Coronary artery (tissue), 2 donors: ENCODE measurements around the gene PFKFB2.

Experiments
- DNase-seq: peaks from one replicate; pipeline ENCODE4 v3.0.0-alpha.2; 2017; ENCODE audit warnings: low spot score
- H3K27ac ChIP-seq, 2 donors: fragments of 200-600 bp; sonication (generic); one replicate each; pipeline ENCODE4 v1.5.1; 2016 to 2019
- H3K4me3 ChIP-seq: fragments of 200-600 bp; sonication (generic); 2 replicates; pipeline ENCODE4 v1.5.1; 2016; ENCODE audit warnings: mild to moderate bottlenecking, moderate library complexity
- CTCF ChIP-seq: fragments of 200-600 bp; sonication (generic); IDR thresholded peaks from one replicate; pipeline ENCODE4 v1.5.1; 2019; ENCODE audit warnings: antibody characterized with exemption

The PFKFB2 gene

GRCh38 chr1:207102146-207102545 is 49.1 kb downstream of the PFKFB2 start:
- TF ChIP-seq CTCF: no peak
- Histone ChIP-seq H3K4me3 (no peak overlapping the region), H3K27ac (no peak overlapping the region)
- DNase-seq: no peak

GRCh38 chr1:207102659-207103058 is 49.6 kb downstream of the PFKFB2 start:
- no peak overlapping the region for H3K27ac ChIP-seq
- TF ChIP-seq CTCF: no peak
- no peak for DNase-seq
- H3K4me3 ChIP-seq: no peak overlapping the region

GRCh38 chr1:207103892-207104373 is 50.9 kb downstream of the PFKFB2 start, which contains the start of gene C4BPA:
Gene C4BPA (plus strand): TSS chr1:207104233. CDS start chr1:207113026, 8,793 bp downstream.
- Histone ChIP-seq H3K4me3 (no peak within 1 kb of the TSS), H3K27ac (no peak within 1 kb of the TSS)
- TF ChIP-seq CTCF: no peak
- DNase-seq: no peak

- DNase-seq: no peak
- TF ChIP-seq CTCF: no peak
- Histone ChIP-seq H3K27ac (no peak overlapping the region), H3K4me3 (no peak overlapping the region)
Observed at GRCh38 chr1:207109004-207109403, 55.9 kb downstream of the PFKFB2 start.

- no peak overlapping the region for H3K4me3 ChIP-seq
- no peak overlapping the region for H3K27ac ChIP-seq
- DNase-seq: no peak
- no peak for TF ChIP-seq CTCF
Observed at GRCh38 chr1:207112616-207113296, 59.7 kb downstream of the PFKFB2 start.

GRCh38 chr1:207115269-207115668 is 62.2 kb downstream of the PFKFB2 start:
- Histone ChIP-seq H3K4me3 (no peak overlapping the region), H3K27ac (no peak overlapping the region)
- DNase-seq: no peak
- TF ChIP-seq CTCF: no peak

- TF ChIP-seq CTCF: no peak
- Histone ChIP-seq H3K4me3 (no peak overlapping the region), H3K27ac (no peak overlapping the region)
- no peak for DNase-seq
Observed at GRCh38 chr1:207124389-207124788, 71.3 kb downstream of the PFKFB2 start.
